Loucy (cell line): ENCODE results near the gene FAM180B.

Experiments
- CTCF ChIP-seq: fragments of 200-600 bp; sonication (generic); conservative IDR thresholded peaks from 2 replicates; pipeline ENCODE4 v1.5.1; 2014; ENCODE audit warnings: mild to moderate bottlenecking, antibody characterized with exemption, low read length
- EZH2phosphoT487 ChIP-seq: fragments of 200-600 bp; IDR thresholded peaks from 2 replicates; pipeline ENCODE4 v1.6.1; 2018; ENCODE audit warnings: antibody characterized with exemption, mild to moderate bottlenecking, moderate library complexity, borderline replicate concordance

- TF ChIP-seq CTCF (no peak), EZH2phosphoT487 (no peak)
Observed at GRCh38 chr11:47571895-47572294, 14.6 kb upstream of the FAM180B start.
